ENCODE data around the gene TTC12.

The TTC12 gene, protein sequence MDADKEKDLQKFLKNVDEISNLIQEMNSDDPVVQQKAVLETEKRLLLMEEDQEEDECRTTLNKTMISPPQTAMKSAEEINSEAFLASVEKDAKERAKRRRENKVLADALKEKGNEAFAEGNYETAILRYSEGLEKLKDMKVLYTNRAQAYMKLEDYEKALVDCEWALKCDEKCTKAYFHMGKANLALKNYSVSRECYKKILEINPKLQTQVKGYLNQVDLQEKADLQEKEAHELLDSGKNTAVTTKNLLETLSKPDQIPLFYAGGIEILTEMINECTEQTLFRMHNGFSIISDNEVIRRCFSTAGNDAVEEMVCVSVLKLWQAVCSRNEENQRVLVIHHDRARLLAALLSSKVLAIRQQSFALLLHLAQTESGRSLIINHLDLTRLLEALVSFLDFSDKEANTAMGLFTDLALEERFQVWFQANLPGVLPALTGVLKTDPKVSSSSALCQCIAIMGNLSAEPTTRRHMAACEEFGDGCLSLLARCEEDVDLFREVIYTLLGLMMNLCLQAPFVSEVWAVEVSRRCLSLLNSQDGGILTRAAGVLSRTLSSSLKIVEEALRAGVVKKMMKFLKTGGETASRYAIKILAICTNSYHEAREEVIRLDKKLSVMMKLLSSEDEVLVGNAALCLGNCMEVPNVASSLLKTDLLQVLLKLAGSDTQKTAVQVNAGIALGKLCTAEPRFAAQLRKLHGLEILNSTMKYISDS

DNA sequence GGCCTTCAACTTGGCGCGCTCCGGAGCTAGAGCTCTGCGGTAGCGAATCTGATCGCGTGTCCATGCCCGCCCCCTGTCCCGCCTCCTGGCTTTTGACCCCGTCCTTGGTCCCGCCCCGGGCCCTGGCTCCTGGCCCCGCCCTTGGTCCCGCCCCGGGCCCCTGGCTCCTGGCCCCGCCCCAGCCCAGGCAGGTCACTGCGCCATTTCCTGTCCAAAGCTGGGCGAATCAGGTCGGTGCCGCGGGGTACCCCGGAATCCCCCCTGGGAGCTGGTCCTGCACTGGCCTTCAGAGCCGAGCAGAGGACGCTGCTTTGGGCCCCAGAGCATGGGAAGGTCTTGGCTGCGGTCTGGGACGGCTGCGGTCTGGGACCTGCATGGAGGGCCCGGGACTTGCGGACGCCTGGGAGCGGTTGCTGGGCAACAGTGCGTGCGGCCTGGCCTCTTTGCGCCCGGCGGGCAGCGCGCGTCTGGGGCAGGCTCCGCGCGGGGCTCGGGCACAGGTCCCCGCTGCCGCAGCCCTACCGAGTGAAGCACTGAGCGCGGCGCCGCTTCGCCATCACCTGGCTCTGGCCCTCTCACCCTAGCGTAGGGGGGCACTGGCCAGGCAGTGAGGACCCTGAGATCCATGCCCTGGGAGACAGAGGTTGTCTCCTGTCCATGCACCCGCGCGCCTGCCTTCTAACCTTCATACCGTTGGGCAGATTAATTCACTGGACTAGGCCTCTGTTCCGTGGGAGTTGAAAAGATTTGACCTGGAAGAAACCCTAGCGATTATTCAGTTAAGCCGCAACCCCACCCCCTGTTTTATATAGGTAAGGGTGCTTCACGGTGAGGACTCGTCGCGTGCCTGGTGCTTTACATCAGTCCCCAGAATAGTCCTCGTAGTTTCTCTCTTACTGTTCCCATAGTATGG is at the start of gene TTC12:
Gene TTC12, plus strand, starts transcription at position 195 of the 913 bp plus-strand sequence. CDS start 1,675 bp downstream, outside the sequence.
- DNase-seq, result peak; percentile 87

DNA sequence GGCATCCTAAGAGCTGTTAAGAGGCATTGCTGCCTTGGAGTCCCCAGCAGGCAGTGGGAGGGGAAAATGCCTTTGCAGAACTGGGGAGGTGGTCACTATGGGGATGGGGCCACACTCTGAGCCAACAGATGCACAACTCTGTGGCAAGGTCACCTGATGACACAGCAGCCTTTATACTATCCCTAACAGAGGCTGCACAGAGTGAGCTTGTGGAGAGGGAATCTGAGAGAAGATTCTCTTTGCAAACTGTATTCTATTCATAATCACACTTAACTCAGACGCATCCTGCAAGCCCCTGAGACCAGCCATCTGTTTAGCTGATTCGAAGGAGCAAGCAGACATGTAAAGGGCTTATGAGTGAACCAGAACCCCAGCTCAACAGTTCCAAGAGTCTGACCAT is 49.0 kb upstream of the TTC12 start:
- no peak for DNase-seq

DNA sequence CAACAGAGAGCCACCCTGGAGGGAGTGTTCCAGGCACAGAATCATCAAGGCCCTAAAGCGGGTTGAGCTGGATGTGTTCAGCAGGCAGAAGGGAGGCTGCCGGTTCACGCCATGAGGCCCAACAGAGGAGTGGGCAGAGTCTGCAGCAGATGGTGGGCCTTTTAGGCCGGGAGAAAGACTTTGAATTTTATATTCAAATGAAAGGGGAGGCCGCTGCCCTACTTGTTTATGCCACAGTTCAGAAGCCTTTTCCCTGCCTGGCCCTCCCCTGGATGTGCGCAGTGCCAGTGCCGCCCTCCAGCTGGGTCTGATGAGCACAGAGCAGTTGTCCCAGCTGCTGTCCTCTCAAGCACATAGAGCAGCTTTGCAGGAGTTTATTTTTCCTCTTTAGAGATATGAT is 46.9 kb upstream of the TTC12 start:
- DNase-seq, result no peak

DNA sequence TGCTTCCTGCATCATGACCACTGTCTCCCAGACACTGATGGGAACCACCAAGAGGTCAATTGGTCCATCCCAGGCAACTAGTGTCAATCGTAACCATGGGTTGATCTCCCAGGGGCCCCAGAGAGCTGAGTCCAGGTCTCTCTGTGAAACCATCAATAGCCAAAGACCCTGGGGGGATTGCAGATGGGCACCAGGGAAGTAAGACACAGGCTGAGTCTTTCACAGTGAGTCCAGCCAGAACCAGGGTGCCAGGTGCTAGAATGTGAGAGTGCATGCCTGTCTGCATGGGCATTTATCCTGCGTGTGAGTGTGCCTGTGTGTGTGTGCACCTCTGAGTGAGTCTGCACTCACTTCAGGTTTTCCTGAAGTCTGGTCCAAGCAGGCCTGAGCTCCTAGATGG is 45.3 kb upstream of the TTC12 start:
- no peak for DNase-seq

DNA sequence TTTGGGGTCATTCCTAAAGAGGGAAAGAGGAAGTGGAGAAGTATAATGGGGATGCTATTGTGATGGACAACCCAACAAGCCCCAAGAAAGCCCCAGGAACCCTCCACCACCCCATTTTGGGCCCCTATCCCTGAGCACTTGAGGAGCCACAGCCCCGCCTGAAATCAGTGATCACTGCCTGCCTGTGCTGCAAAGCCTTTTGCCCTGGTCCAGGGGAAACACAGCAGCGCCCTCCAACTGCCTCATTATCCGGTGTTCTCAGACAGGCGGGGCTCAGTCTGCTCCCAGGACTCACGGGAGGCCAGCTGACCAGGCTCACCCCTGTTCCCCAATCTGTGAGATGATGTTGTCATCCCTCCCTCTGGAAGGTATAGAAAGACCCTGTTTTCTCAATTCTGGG is 44.7 kb upstream of the TTC12 start:
- DNase-seq, result no peak

DNA sequence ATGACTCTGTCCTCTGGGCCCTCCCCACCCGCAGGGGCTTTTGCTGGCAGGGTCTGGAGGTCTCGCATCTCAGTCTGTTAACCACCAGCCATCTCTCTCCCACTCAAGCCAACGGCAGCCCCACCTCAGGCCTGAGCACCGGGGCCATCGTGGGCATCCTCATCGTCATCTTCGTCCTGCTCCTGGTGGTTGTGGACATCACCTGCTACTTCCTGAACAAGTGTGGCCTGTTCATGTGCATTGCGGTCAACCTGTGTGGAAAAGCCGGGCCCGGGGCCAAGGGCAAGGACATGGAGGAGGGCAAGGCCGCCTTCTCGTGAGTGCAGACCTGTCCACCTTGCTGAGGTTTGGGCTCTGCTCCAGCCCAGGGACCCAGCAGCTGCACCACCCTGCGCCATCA is 44.3 kb upstream of the TTC12 start:
- no peak for DNase-seq

DNA sequence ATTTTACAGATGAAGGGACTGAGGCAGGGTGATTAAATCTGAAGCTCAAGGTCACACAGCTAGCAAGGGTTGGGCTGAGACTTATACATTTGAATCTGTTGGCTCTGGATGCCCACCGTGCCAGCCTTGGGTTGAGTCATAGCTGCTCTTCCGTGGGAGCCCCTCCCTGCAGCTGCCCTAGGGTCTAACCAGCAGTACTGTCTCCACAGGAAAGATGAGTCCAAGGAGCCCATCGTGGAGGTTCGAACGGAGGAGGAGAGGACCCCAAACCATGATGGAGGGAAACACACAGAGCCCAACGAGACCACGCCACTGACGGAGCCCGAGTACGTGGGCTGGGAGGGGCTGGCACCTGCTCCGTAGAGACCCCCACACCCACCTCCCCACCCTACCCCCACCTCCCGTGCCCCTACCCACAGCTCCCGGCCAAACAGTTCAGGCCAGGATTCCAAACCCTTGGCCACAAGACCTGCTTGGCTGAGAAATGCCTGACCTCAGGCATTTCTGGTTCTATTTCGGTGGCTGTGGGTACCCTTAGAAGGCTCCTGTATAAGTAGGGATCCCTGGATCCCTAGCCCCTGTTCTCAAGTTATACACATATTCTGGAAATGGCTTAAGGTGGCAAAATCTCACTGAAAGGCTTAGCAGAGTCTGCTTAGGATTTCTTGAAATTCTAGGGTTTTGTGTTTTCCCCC is 42.7 kb upstream of the TTC12 start:
- DNase-seq, result no peak

DNA sequence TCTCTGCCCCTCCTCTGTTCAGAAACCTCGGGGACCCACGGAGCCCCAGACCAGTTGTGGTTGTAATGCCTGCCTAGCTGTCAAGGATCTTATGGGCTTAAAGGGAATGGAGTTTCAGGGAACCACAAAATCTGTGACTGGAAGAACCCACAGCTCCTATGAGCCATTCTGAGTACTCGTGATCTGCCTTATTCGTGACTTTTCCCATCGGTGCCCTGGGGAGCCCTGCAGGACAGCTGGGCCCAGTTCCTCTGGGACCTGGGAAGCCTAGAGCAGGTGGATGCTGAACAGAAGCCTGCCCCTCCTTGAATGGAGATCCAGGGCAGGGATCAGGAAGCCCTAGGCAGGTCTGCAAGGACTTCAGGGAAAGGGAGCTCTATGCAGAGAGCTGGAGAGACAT is 42.1 kb upstream of the TTC12 start:
- no peak for DNase-seq

DNA sequence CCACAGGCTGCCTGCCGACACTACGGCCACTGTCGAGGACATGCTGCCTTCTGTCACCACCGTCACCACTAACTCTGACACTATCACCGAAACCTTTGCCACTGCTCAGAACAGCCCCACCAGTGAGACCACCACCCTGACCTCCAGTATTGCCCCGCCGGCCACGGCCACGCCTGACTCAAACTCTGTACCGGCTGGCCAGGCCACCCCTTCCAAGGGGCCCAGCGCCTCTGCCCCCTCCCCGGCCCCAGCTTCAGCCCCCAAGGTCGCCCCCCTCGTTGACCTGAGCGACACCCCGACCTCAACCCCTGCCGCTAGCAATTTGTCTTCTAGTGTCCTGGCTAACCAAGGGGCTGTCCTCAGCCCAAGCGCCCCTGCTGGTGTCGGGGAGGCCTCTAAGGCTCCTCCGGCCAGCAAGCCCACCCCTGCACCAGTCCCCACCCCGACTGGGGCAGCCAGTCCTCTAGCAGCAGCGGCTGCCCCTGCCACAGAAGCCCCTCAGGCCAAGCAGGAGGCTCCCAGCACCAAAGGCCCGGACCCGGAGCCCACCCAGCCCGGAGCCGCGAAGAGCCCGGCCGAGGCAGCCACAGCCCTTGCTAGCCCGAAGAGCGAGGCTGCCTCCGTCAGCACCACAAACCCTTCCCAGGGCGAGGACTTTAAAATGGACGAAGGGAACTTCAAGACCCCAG is 41.3 kb upstream of the TTC12 start:
- DNase-seq, result no peak

DNA sequence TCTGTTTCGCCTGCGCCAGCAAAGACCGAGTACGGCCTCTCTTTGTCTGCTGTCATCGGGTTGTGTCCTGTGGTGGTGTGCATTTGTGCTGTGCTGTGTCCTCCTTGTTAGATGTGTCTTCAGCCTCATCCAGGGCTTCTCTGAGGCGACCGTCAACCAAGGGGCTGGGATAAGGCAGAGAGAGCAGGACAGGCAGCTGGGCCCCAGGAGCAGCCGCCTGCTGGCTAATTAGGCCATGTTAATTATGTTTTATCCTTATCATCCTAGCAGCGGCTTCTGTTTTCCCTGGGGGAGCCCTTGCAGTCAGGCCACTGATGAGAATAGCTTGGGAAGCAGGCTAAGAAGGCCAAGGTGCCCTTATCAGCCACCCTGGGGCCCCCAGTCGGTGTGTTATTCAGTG is 40.7 kb upstream of the TTC12 start:
- no peak for DNase-seq

DNA sequence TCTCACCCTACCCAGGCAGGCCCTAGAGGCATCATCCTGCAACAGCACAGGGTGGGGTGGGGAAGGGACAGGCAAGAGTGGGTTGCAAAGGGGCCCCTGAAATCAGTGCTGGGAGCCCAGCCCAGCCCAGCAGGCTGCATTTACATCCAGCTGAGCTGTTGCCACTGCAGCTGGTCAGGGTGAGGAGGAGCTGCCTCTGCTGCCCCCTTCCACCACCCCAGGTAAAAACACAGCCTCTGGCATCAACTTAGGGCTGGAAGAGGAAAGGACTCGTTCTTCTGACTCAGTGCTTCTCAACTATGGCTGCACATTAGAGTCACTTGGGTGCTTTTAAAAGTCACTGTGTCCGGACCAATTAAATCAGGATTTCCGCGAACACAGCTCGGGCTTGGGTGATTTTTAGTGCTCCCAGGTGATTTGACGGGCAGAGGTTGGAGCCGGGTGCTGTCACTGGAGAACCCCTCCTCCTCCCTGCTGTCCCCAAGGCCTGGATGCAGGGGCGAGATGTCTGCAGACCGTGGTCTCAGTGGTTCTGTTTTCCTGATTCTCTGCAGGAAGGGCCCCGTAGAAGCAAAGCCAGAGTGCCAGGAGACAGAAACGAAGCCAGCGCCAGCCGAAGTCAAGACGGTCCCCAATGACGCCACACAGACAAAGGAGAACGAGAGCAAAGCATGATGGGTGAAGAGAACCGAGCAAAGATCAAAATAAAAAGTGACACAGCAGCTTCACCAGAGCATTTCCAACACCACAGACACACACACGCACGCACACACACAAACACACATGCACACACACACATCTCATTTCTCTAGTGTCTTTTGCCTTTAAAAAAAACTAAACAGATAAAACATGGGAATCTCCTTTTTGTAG is 39.4 kb upstream of the TTC12 start:
- no peak for DNase-seq

DNA sequence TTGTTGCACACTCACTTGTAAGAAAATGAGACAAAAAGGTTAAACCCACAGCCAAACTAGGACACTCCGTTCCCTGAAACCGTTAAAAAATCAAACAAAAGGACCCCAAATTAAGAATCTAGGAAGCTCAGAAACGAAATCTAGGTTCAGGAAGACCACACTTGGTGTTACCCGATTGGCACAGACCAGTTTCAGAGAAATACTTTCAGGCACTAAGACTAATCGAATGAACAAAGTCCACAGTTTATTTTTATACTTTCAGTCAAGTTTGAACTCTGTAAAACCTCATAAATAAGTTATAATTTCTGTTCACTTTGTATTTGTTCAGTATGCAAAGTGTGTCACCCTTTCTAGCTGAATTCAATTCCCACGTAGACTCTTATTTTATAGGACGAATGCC is 38.8 kb upstream of the TTC12 start:
- no peak for DNase-seq

DNA sequence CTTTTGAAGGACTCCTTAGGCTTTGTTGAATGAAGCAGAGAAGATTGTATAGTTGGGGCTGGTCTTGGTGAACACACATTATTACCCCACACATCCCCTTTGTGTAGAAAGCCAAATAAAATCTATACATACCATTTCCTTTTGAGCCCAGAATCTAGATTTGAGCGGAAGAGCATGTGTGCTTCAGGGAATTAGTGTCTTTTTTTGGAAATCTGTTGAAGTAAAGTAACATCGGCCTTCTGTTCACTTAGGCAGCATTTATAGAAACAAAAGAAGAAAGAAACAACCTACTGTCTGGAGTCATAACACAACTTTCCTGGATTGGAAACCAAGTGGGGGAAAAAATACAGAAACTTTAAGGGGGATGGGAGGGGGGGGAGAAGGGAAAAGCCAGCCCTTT is 37.9 kb upstream of the TTC12 start:
- no peak for DNase-seq

DNA sequence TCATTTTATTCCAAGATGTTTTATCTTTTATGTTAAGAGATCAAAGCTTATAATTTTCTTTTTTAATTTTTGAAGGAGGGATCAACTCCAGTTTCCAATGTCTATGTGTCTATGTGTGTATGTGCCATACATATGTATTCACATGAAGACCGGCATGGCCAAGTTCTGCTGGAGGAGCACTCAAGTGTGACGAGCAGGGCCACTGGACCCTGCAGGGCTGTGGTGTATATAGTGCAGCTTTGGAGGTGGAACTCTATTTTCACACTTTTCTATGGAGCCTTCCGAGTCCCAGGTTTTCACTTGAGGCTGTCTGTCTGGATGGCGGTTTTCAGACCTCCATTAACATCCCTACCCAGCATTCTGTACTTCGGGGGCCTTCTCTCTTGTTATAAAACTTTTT is 36.5 kb upstream of the TTC12 start:
- DNase-seq, result no peak

DNA sequence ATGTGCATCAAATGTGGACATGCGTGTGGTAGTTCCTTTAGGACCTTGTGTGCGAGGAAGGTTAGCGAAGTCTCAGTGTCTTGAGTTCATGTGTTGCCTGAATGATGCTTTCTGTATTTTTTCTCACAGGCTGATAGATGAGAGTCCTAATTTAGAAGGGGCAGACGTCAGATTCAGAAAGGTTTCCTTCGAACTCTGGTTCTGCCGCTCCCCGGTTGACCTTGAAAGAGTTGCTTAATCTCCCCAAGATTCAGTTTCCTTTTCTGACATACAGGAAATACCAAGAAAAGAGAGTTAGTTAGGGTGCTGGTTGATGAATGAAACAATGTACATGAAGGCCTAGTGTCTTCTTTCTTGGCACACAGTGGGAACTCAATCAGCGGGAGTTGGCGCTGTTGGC is 35.9 kb upstream of the TTC12 start:
- DNase-seq, result no peak

DNA sequence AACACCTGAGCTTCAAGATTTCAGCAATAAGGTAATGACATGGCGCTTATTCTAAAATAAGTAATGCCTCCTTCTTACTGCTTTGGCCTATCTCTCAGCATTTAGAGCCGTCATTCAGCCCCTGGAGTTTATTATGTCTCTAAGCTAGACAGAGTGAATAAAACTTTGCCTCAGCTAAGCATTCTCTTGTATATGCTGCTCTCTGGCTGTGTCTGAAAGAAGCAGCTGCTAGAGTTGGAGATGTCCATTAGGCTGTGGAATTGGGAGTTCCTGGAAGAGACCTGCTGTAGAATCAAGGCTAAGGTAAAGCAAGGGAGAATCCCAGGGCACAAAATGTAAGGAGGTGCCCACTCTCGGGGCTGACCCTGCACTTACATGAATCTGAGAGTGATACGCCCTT is 35.5 kb upstream of the TTC12 start:
- no peak for DNase-seq

DNA sequence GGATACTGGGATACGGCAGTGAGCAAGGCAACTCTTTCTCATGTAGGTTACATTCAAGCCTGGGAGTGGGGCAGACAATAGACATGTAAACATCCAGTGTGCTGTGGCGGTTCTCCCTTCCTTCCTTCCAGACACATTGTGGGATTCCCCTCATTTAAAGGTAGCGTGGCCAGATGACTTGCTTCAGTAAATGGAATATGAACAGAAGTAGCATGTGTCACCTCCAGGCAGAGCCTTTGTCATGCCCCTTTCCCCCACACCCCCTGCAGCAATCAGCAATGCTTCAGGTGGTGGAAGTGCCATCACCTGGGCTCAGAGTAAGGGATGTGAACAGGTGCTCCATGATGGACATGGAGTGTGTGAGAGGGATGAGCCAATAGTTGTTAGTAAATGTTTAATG is 34.8 kb upstream of the TTC12 start:
- no peak for DNase-seq

DNA sequence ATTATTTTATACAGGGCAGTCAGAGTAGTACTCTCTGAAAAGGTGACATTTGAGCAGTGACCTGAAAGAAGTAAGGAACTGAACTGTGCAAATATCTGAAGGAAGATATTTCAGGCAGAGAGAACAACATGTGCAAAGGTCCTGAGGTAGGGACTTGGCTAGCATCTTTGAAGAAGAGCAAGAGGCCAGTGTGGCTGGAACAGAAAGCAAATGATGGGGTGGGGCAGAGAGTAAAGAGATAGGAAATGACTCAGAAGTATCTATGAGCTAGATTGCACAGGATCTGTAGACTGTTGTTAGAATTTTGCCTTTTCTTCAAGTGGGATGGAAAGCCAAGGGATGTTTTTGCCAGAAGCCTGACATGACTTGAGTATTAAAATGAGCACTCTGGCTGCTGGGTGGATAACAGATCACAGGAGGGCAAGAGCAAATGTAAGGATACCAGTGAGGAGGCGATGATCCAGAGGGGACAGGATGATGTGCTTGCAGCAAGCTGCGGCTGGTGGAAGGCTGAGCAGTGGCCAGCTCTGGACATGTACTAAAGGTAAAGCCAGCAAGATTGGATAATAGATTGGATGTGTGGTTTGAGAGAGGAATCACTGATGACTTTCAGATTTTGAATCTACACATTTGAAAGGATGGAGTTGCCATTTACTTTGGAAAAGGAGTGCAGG is 33.2 kb upstream of the TTC12 start:
- no peak for DNase-seq

DNA sequence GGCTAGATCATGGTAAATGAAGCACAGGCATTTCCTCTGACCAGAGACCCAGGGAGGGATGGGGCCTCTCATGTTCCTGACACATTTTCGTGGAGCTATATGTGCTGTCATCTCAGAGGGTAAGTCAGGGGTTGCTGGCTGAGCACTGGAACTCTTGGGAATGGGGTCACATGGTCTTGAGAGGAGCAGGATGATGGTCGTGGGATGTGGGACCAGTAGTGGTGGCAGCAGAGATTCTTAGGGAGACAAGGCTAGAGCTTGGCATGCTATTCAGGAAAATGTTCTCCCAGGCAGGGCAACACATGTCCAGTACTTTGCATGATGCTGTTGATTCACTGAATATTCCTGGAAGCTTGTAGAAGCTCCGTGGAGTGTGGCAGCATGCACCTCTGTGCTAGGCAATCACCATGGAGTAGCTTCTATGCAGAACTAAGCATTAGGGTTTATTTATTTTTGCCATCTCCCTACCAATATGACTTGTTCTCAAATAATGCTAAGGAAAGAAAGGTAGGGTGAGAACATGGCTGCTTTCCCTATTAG is 31.4 kb upstream of the TTC12 start:
- DNase-seq, result no peak

DNA sequence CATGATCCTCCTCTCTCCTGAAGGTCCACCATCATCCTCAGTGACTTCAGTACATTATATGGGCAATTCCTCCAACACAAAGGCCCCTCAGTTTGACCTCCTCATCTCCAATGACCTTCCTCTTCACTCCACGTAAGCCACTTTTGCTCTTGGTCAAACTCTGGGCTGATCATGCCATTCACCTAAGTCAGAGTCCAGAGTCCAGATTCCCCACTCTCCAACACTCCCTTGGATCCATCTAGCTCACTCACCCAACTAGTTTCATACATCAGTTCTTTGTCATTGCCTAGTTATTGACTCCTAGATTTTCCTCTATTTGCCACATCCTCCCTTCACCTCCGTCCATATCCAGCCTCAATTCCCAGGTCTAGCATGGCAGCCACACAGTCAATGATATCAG is 30.5 kb upstream of the TTC12 start:
- no peak for DNase-seq
